ENCODE measurements around the gene CTDP1.

- TF ChIP-seq POLR2AphosphoS5 (IDR thresholded peaks at IDR 0.05; ENCODE audit: low read depth, low read length): no peak
- no peak for TF ChIP-seq TAF1 (IDR thresholded peaks at IDR 0.05; ENCODE audit: borderline replicate concordance, insufficient read depth, low read length)
- TF ChIP-seq REST (IDR thresholded peaks at IDR 0.05; ENCODE audit: insufficient read depth in 1 of 2, low read depth in 2 of 2, low read length in 2 of 2): no peak
These were observed 99.6 kb downstream of the CTDP1 start for GRCh38 chr18:79779021-79779699.
